IMR-90 (cell line): ENCODE measurements around the gene FAM117B. TPM values are rescaled to one million over a fixed set of nuclear protein-coding genes. Genes with fewer than 3 reads are reported as not detected.
A peak's percentile ranks its signal among the peaks of the same experiment; 100 is the strongest.

Experiments
- ATAC-seq: fragments of 200-7000 bp; cut with Tn5 transposase; 2 replicates; pipeline ENCODE4 v1.9.1; 2020; ENCODE audit warnings: low read depth, mild to moderate bottlenecking, moderate library complexity
- BruUV-seq: library from RNA; stranded (reverse); fragments of 400-500 nt; replicated peaks from 2 replicates; lab custom pipeline; 2021; lab: Mats Ljungman, UMichigan
- CTCF ChIA-PET: fragments of 300-600 bp; formaldehyde crosslinking; extraction: SDS; loops from one replicate; lab custom pipeline; 2021; ENCODE audit warnings: antibody characterized with exemption; lab: Yijun Ruan, JAX
- POLR2A ChIA-PET: fragments of 300-600 bp; sonication (Branson Sonifier 250); formaldehyde crosslinking; loops from one replicate; lab custom pipeline; 2022; ENCODE audit warnings: antibody characterized with exemption; ENCODE audit not compliant: unreplicated experiment; lab: Charles Lee
- DNase-seq: peaks from one replicate; pipeline ENCODE4 v3.0.0; 2013
- H2AFZ ChIP-seq: replicated peaks from 2 replicates; pipeline ENCODE3; 2013; ENCODE audit warnings: low read length, mild to moderate bottlenecking; ENCODE audit not compliant: poor library complexity
- H2AK5ac ChIP-seq: 2 replicates; pipeline ENCODE4 v1.6.1; 2013; ENCODE audit warnings: low read depth, low read length, inconsistent platforms
- H2AK9ac ChIP-seq: replicated peaks from 2 replicates; pipeline ENCODE3; 2013; ENCODE audit warnings: mild to moderate bottlenecking, low read depth, low read length, moderate library complexity; ENCODE audit not compliant: poor library complexity
- H2BK120ac ChIP-seq: 2 replicates; pipeline ENCODE4 v1.6.1; 2013; ENCODE audit warnings: low read depth, low read length, inconsistent platforms
- H2BK15ac ChIP-seq: 3 replicates; pipeline ENCODE4 v1.6.1; 2013; ENCODE audit warnings: low read depth, low read length, inconsistent platforms
- H2BK20ac ChIP-seq: 2 replicates; pipeline ENCODE4 v1.6.1; 2013; ENCODE audit warnings: low read depth, mild to moderate bottlenecking, inconsistent platforms, low read length, moderate library complexity
- H2BK5ac ChIP-seq: 2 replicates; pipeline ENCODE4 v1.6.1; 2013; ENCODE audit warnings: mild to moderate bottlenecking, low read depth, low read length, inconsistent platforms; ENCODE audit not compliant: poor library complexity, severe bottlenecking
- H3K14ac ChIP-seq: replicated peaks from 2 replicates; pipeline ENCODE4 v1.6.1; 2013; ENCODE audit warnings: low read depth, low read length, inconsistent platforms
- H3K18ac ChIP-seq: 2 replicates; pipeline ENCODE4 v1.6.1; 2013; ENCODE audit warnings: low read depth, low read length, control low read depth
- H3K23ac ChIP-seq: 2 replicates; pipeline ENCODE4 v1.6.1; 2013; ENCODE audit warnings: low read depth, low read length, inconsistent platforms
- H3K27ac ChIP-seq: 2 replicates; pipeline ENCODE4 v1.5.1; 2013; ENCODE audit warnings: mild to moderate bottlenecking, control low read depth, low read length; ENCODE audit not compliant: insufficient read depth
- H3K27me3 ChIP-seq: 2 replicates; pipeline ENCODE4 v1.6.1; 2013; ENCODE audit warnings: low read length; ENCODE audit not compliant: control insufficient read depth, insufficient read depth
- H3K36me3 ChIP-seq: 2 replicates; pipeline ENCODE4 v1.6.1; 2013; ENCODE audit warnings: low read length, mixed read lengths; ENCODE audit not compliant: control insufficient read depth, insufficient read depth
- H3K4ac ChIP-seq: 2 replicates; pipeline ENCODE4 v1.6.1; 2013; ENCODE audit warnings: low read depth, low read length, inconsistent platforms
- H3K4me1 ChIP-seq: 2 replicates; pipeline ENCODE4 v1.6.1; 2013; ENCODE audit warnings: low read length, mixed read lengths; ENCODE audit not compliant: control insufficient read depth, insufficient read depth
- H3K4me2 ChIP-seq: 2 replicates; pipeline ENCODE4 v1.6.1; 2013; ENCODE audit warnings: low read depth, mild to moderate bottlenecking, control low read depth, low read length, moderate library complexity
- H3K4me3 ChIP-seq: 2 replicates; pipeline ENCODE4 v1.5.1; 2013; ENCODE audit warnings: low read depth, mild to moderate bottlenecking, control low read depth, low read length, moderate library complexity; ENCODE audit not compliant: insufficient read depth
- H3K56ac ChIP-seq: 2 replicates; pipeline ENCODE4 v1.6.1; 2013; ENCODE audit warnings: low read length, inconsistent platforms; ENCODE audit not compliant: insufficient read depth; ENCODE audit errors: extremely low read depth
- H3K79me1 ChIP-seq, 2 experiments: 2 replicates each; pipeline ENCODE4 v1.6.1; 2013; ENCODE audit warnings: low read length in 2 of 2, inconsistent platforms in 1 of 2, low read depth in 1 of 2
- H3K9ac ChIP-seq: 2 replicates; pipeline ENCODE4 v1.6.1; 2013; ENCODE audit warnings: low read depth, low read length, control low read depth
- H3K9me1 ChIP-seq: 2 replicates; pipeline ENCODE4 v1.6.1; 2013; ENCODE audit warnings: low read length, inconsistent platforms; ENCODE audit not compliant: insufficient read depth
- H3K9me3 ChIP-seq: 2 replicates; pipeline ENCODE4 v1.6.1; 2013; ENCODE audit warnings: low read length; ENCODE audit not compliant: control insufficient read depth, insufficient read depth
- H4K20me1 ChIP-seq: 2 replicates; pipeline ENCODE4 v1.6.1; 2013; ENCODE audit warnings: low read length, inconsistent platforms; ENCODE audit not compliant: insufficient read depth
- H4K5ac ChIP-seq: 2 replicates; pipeline ENCODE4 v1.6.1; 2013; ENCODE audit warnings: mild to moderate bottlenecking, low read depth, low read length, control low read depth
- H4K8ac ChIP-seq, 2 experiments: 2 replicates each; pipeline ENCODE4 v1.6.1; 2013; ENCODE audit warnings: low read depth in 2 of 2, low read length in 2 of 2, control low read depth in 1 of 2, inconsistent platforms in 1 of 2
- H4K91ac ChIP-seq: 2 replicates; pipeline ENCODE4 v1.6.1; 2013; ENCODE audit warnings: low read depth, low read length, inconsistent platforms; ENCODE audit not compliant: insufficient read depth
- BHLHE40 ChIP-seq: fragments of 150-350 bp; IDR thresholded peaks from 2 replicates; pipeline ENCODE4 v1.6.1; 2016; ENCODE audit warnings: mild to moderate bottlenecking, low read depth, low read length
- CEBPB ChIP-seq: IDR thresholded peaks from 2 replicates; pipeline ENCODE4 v1.6.1; 2012; ENCODE audit warnings: low read depth, low read length, improper control_type of control experiment
- CHD1 ChIP-seq: IDR thresholded peaks from 2 replicates; pipeline ENCODE4 v1.6.1; 2012; ENCODE audit warnings: low read depth, low read length, improper control_type of control experiment
- FOS ChIP-seq: fragments of 150-350 bp; IDR thresholded peaks from 2 replicates; pipeline ENCODE4 v1.6.1; 2016; ENCODE audit warnings: low read depth, low read length
- MAFK ChIP-seq: IDR thresholded peaks from 2 replicates; pipeline ENCODE4 v1.6.1; 2012; ENCODE audit warnings: low read depth, low read length, improper control_type of control experiment
- MAZ ChIP-seq: IDR thresholded peaks from 2 replicates; pipeline ENCODE4 v1.6.1; 2012; ENCODE audit warnings: low read depth, mild to moderate bottlenecking, low read length, improper control_type of control experiment, moderate library complexity, borderline replicate concordance
- MXI1 ChIP-seq: IDR thresholded peaks from 2 replicates; pipeline ENCODE4 v1.6.1; 2012; ENCODE audit warnings: low read depth, mild to moderate bottlenecking, low read length, moderate library complexity, borderline replicate concordance
- NFE2L2 ChIP-seq: fragments of 150-350 bp; IDR thresholded peaks from 2 replicates; pipeline ENCODE4 v1.6.1; 2016; ENCODE audit warnings: low read depth, mild to moderate bottlenecking, low read length
- POLR2A ChIP-seq: IDR thresholded peaks from 2 replicates; pipeline ENCODE4 v1.6.1; 2012; ENCODE audit warnings: mild to moderate bottlenecking, low read depth, low read length
- RAD21 ChIP-seq: IDR thresholded peaks from 2 replicates; pipeline ENCODE4 v1.6.1; 2012; ENCODE audit warnings: low read length, improper control_type of control experiment
- RCOR1 ChIP-seq: IDR thresholded peaks from 2 replicates; pipeline ENCODE4 v1.6.1; 2012; ENCODE audit warnings: mild to moderate bottlenecking, low read length, improper control_type of control experiment; ENCODE audit not compliant: insufficient replicate concordance
- WGBS, 2 experiments: methylation state at CpG; one replicate each; pipeline versions ENCODE4 v1.1.5 to v1.1.7; 2013; ENCODE audit warnings: missing lambda C conversion rate in 2 of 2; ENCODE audit not compliant: insufficient read length in 1 of 2; ENCODE audit errors: extremely low coverage in 2 of 2; 5-methylcytosine and 5-hydroxymethylcytosine counted together
- dilution Hi-C: fragments of 300-500 bp; cut with HindIII; formaldehyde crosslinking; loops from one replicate; pipeline ENCODE4 v1.14.3; 2018; ENCODE audit warnings: low sequenced_read_pairs; ENCODE audit not compliant: unreplicated experiment
- in situ Hi-C: fragments of 300-500 bp; cut with MboI; formaldehyde crosslinking; loops from 3 replicates; pipeline ENCODE4 v1.14.3; 2019; ENCODE audit warnings: low sequenced_read_pairs, inconsistent platforms, mixed read lengths
- intact Hi-C: fragments of 100-400 bp; cut with micrococcal nuclease; formaldehyde crosslinking; loops from 2 replicates; pipeline ENCODE4 v1.10.0; 2022
- polyA plus RNA-seq, 3 experiments: library from polyadenylated mRNA; depleted of rRNA; stranded (reverse); fragments of >200 nt; gene quantifications; 2 replicates each; pipeline ENCODE4 v1.2.3, GENCODE V29; 2012; ENCODE audit warnings: low replicate concordance in 1 of 3
- total RNA-seq: library from RNA; depleted of rRNA; stranded (reverse); fragments of >200 nt; gene quantifications from 2 replicates; pipeline ENCODE4 v1.2.3, GENCODE V29; 2012
- TF ChIP-seq, protein P1 (sequence below): conservative IDR thresholded peaks from 2 replicates; pipeline ENCODE4 v1.5.1; 2012; ENCODE audit warnings: mild to moderate bottlenecking, low read depth, low read length, improper control_type of control experiment

FAM117B gene
- total and polyA plus RNA-seq, 2 of the 4 experiments (the other 2 are of a cell fraction) = 0.54 to 0.79 TPM

DNA sequence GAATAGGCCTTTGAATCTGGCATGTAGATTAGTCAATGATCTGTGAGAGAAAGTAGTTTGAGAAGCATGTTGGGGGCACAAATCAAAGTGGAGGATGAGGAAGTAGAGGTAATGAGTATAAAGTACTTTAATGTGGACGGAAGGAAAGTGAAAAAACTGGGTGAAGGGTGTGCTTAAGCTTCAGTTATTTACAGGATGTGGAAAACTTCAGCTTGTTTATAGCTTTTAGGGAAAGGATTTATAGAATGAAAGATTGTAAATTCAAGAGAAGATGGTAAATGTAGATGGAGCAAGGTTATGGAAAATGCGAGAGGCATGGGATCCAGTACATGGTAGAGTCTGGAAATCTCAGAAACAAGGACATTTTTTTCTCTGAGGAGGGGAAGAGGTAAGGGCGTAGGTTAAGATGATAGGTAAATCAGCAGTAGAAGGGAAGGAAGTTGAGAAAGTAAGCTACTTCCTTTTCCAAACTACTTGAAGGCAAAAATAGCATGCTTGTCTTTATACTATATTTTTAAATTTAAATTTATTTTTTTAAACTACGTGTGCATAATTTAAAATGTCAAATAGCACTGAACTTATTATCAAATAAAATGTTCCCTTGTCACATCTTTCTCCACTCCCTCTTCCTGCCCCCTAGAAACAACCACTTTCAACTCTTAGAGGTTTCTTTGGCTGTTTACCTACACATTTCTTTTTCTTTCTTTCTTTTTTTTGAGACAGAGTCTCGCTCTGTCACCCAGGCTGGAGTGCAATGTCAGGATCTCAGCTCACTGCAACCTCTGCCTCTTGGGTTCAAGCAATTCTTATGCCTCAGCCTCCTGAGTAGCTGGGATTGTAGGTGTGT is 8.5 kb downstream of the FAM117B start:
- ATAC-seq (no peak), DNase-seq (no peak)
- Histone ChIP-seq H3K4me1 (peaks cover 2% of the 10 kb centered on the region), H2BK120ac (no peak overlapping the region), H2AFZ (no peak overlapping the region), H3K14ac (no peak overlapping the region), H3K36me3 (no peaks in the 10 kb centered on the region), H2AK9ac (no peak overlapping the region), H3K23ac (no peak overlapping the region), H4K8ac (no peak overlapping the region), H3K79me1 (peaks cover 0 to under 1% of the 10 kb centered on the region in 2 experiments; a peak in 1 of 4 replicates), H4K5ac (no peak overlapping the region; the same call in 1 of the 2 replicates), H3K18ac (peak overlapping the region; percentile 52; the same call in 1 of the 2 replicates), H3K27ac (no peak overlapping the region), H3K9me3 (no peaks in the 10 kb centered on the region), H3K4me2 (peak overlapping the region; percentile 58; the same call in 1 of the 2 replicates), H4K91ac (no peak overlapping the region), H3K4me3 (no peak overlapping the region), H3K27me3 (no peaks in the 10 kb centered on the region), H2BK15ac (no peak overlapping the region), H3K4ac (no peak overlapping the region), H3K56ac (no peak overlapping the region), H2AK5ac (no peak overlapping the region), H2BK20ac (no peak overlapping the region), H2BK5ac (peak overlapping the region; percentile 3), H4K20me1 (no peaks in the 10 kb centered on the region), H3K9me1 (no peaks in the 10 kb centered on the region), H3K9ac (no peak overlapping the region)
- in situ Hi-C loops = no loop called here
- ChIA-PET CTCF (interaction anchor here (0.7 kb wide), 1 partner anchor 72 kb away, joined by 4 read pairs; no protein-coding TSS in a partner anchor), POLR2A (no interaction called here)
- WGBS, 2 experiments = 82% methylated on average over 2 of the region's 5 CpGs; no CpG with 5 or more reads in 1 of the 2 experiments
- BruUV-seq = no TSS peak
- TF ChIP-seq BHLHE40 (no peak), MAFK (no peak), FOS (no peak), POLR2A (no peak), RCOR1 (no peak), MXI1 (no peak), RAD21 (no peak), CEBPB (no peak), NFE2L2 (no peak), MAZ (no peak), CHD1 (no peak)
- TF ChIP-seq, protein P1, sequence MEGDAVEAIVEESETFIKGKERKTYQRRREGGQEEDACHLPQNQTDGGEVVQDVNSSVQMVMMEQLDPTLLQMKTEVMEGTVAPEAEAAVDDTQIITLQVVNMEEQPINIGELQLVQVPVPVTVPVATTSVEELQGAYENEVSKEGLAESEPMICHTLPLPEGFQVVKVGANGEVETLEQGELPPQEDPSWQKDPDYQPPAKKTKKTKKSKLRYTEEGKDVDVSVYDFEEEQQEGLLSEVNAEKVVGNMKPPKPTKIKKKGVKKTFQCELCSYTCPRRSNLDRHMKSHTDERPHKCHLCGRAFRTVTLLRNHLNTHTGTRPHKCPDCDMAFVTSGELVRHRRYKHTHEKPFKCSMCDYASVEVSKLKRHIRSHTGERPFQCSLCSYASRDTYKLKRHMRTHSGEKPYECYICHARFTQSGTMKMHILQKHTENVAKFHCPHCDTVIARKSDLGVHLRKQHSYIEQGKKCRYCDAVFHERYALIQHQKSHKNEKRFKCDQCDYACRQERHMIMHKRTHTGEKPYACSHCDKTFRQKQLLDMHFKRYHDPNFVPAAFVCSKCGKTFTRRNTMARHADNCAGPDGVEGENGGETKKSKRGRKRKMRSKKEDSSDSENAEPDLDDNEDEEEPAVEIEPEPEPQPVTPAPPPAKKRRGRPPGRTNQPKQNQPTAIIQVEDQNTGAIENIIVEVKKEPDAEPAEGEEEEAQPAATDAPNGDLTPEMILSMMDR = no peak
- intact Hi-C loops = no loop called here
- dilution Hi-C loops = no loop called here
